Measurements from ENCODE around the gene CD300LF.

DNA sequence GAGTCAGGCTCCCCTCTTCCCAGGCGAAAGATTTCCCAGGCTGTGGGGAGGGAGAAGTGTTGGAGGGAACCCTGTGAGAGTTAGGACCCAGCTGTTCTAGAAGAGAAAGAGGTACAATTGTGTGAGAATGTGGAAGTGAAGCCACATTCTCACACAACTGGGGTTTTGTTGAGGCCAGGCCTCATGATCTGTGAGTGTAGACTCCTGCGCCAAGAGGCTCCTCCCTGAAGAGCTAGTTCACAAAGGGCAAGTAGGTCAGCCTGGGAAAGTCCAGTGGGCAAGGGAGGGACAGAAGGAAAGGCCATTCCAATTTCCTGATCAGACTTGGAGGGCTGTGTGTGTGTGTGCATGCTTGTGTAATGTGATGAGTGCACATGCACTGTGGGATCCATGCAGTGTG, 15.2 kb downstream of the CD300LF start:
- TF ChIP-seq, protein P1, sequence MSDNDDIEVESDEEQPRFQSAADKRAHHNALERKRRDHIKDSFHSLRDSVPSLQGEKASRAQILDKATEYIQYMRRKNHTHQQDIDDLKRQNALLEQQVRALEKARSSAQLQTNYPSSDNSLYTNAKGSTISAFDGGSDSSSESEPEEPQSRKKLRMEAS (IDR thresholded peaks at IDR 0.05) = no peak
- no peak for TF ChIP-seq CTCF (IDR thresholded peaks at IDR 0.05; ENCODE audit: low read depth, low read length, missing input control)
- TF ChIP-seq, protein P2, sequence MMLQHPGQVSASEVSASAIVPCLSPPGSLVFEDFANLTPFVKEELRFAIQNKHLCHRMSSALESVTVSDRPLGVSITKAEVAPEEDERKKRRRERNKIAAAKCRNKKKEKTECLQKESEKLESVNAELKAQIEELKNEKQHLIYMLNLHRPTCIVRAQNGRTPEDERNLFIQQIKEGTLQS (IDR thresholded peaks at IDR 0.05) = no peak
- no peak for TF ChIP-seq RAD21 (IDR thresholded peaks at IDR 0.05)
- no peak for TF ChIP-seq RXRA (IDR thresholded peaks at IDR 0.05)
- TF ChIP-seq TAF1 (conservative IDR thresholded peaks at IDR 0.05) = no peak
- TF ChIP-seq SP1 (IDR thresholded peaks at IDR 0.05) = no peak
- no peak for TF ChIP-seq EGR1 (IDR thresholded peaks at IDR 0.05; ENCODE audit: low read depth in 2 of 2)
- TF ChIP-seq FOXA1 (IDR thresholded peaks at IDR 0.05) = no peak
- TF ChIP-seq, protein P3, sequence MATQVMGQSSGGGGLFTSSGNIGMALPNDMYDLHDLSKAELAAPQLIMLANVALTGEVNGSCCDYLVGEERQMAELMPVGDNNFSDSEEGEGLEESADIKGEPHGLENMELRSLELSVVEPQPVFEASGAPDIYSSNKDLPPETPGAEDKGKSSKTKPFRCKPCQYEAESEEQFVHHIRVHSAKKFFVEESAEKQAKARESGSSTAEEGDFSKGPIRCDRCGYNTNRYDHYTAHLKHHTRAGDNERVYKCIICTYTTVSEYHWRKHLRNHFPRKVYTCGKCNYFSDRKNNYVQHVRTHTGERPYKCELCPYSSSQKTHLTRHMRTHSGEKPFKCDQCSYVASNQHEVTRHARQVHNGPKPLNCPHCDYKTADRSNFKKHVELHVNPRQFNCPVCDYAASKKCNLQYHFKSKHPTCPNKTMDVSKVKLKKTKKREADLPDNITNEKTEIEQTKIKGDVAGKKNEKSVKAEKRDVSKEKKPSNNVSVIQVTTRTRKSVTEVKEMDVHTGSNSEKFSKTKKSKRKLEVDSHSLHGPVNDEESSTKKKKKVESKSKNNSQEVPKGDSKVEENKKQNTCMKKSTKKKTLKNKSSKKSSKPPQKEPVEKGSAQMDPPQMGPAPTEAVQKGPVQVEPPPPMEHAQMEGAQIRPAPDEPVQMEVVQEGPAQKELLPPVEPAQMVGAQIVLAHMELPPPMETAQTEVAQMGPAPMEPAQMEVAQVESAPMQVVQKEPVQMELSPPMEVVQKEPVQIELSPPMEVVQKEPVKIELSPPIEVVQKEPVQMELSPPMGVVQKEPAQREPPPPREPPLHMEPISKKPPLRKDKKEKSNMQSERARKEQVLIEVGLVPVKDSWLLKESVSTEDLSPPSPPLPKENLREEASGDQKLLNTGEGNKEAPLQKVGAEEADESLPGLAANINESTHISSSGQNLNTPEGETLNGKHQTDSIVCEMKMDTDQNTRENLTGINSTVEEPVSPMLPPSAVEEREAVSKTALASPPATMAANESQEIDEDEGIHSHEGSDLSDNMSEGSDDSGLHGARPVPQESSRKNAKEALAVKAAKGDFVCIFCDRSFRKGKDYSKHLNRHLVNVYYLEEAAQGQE (IDR thresholded peaks at IDR 0.05) = no peak
- TF ChIP-seq YY1 (IDR thresholded peaks at IDR 0.05) = no peak
- no peak for TF ChIP-seq GABPA (IDR thresholded peaks at IDR 0.05 in 1 of 2, conservative IDR thresholded peaks at IDR 0.05 in 1 of 2)

Measured in liver (tissue), 3 donors.